ENCODE data around the gene MKNK1. TPM values are rescaled to one million over a fixed set of nuclear protein-coding genes. Genes with fewer than 3 reads are reported as not detected.

Gene MKNK1
- total RNA-seq, 1 experiment from 2014 or later: 12.9 TPM

DNA sequence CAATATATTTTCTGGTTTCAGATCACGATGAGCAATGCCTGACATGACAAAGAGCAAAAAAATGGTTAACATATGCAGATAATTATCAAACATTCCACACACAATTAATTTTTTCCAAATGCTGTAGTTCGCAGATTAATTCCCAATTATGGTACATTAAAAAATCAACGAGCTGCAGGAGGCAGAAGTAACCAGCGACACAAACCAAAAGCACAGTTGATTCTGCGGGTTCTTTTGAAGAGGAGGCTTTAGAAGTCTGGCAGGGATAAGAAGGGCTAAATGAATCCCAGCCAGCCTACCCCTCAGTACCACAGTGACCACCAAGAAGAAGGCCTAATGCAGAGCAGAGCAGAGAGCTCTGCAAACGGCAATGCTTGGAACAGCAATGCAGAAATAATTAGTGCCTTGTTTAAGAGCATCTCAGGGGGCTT lies 35.6 kb downstream of the MKNK1 start:
- H3K27me3 Mint-ChIP-seq (ENCODE audit: low read depth): no peaks in the 10 kb centered on the region
- H3K4me3 Mint-ChIP-seq: no peak overlapping the region

More for the DNA sequence above, 35.6 kb downstream of the MKNK1 start:
- DNase-seq: no peak
- no peaks in the 10 kb centered on the region for H3K9me3 ChIP-seq (ENCODE audit: control insufficient read depth, low read depth, low read length)
- TF ChIP-seq, protein P1, sequence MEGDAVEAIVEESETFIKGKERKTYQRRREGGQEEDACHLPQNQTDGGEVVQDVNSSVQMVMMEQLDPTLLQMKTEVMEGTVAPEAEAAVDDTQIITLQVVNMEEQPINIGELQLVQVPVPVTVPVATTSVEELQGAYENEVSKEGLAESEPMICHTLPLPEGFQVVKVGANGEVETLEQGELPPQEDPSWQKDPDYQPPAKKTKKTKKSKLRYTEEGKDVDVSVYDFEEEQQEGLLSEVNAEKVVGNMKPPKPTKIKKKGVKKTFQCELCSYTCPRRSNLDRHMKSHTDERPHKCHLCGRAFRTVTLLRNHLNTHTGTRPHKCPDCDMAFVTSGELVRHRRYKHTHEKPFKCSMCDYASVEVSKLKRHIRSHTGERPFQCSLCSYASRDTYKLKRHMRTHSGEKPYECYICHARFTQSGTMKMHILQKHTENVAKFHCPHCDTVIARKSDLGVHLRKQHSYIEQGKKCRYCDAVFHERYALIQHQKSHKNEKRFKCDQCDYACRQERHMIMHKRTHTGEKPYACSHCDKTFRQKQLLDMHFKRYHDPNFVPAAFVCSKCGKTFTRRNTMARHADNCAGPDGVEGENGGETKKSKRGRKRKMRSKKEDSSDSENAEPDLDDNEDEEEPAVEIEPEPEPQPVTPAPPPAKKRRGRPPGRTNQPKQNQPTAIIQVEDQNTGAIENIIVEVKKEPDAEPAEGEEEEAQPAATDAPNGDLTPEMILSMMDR (conservative IDR thresholded peaks at IDR 0.05): no peak
- peak overlapping the region in 1 of 3 experiments; percentile 74; a peak in 2 of 7 replicates for H3K27ac Mint-ChIP-seq
- H4K91ac ChIP-seq (ENCODE audit: insufficient read length, low read depth, low read length): no peak overlapping the region
- peaks cover 11 to 21% of the 10 kb centered on the region in 2 experiments for H3K4me1 Mint-ChIP-seq
- H3K9me3 Mint-ChIP-seq: no peaks in the 10 kb centered on the region
- no CpG with 5 or more reads among the region's 6 CpGs for WGBS (ENCODE audit: extremely low coverage, insufficient read length, low lambda C conversion rate)
- no peaks in the 10 kb centered on the region for H3K27me3 ChIP-seq (ENCODE audit: insufficient read depth, low read length)
- no peak overlapping the region for H2BK20ac ChIP-seq (ENCODE audit: low read depth, low read length, poor library complexity, severe bottlenecking)
- H3K4ac ChIP-seq (ENCODE audit: low read depth, low read length): no peak overlapping the region
- H2BK15ac ChIP-seq (ENCODE audit: low read depth, low read length): no peak overlapping the region
- H2AK5ac ChIP-seq (ENCODE audit: insufficient read length, low read length): no peak overlapping the region
- peaks cover 2% of the 10 kb centered on the region for H3K23me2 ChIP-seq (ENCODE audit: insufficient read length, low read depth, low read length, poor library complexity, severe bottlenecking)
- H2BK5ac ChIP-seq (ENCODE audit: insufficient read length, low read length): no peak overlapping the region
- H4K20me1 ChIP-seq (ENCODE audit: control insufficient read depth, insufficient read depth, insufficient read length): no peaks in the 10 kb centered on the region
- H3K18ac ChIP-seq (ENCODE audit: insufficient read length, low read depth, low read length): no peak overlapping the region
- H3K23ac ChIP-seq (ENCODE audit: insufficient read length, low read depth, low read length): no peak overlapping the region
- H4K8ac ChIP-seq (replicated peaks; ENCODE audit: insufficient read length, low read depth, low read length): no peak overlapping the region
- no peak overlapping the region for H3K27ac ChIP-seq (ENCODE audit: insufficient read length, low read depth, low read length)
- H3K79me2 ChIP-seq (ENCODE audit: insufficient read depth, low read length): no peaks in the 10 kb centered on the region
- H3K9ac ChIP-seq (ENCODE audit: extremely low read depth, insufficient read length, low read length): no peak overlapping the region
- no peaks in the 10 kb centered on the region; the same call in 1 of the 2 replicates for H3K4me1 ChIP-seq (ENCODE audit: insufficient read depth, low read length)
- H3K14ac ChIP-seq (ENCODE audit: insufficient read depth, low read length): no peak overlapping the region
- H3K56ac ChIP-seq (ENCODE audit: insufficient read length, low read depth, low read length): no peak overlapping the region
- no peak overlapping the region for H3T11ph ChIP-seq (ENCODE audit: low read length)
- peaks cover 0 to 3% (median 3%) of the 10 kb centered on the region in 3 experiments; a peak in 3 of 7 replicates for H3K36me3 Mint-ChIP-seq (ENCODE audit: insufficient read depth in 1 of 3, low read depth in 3 of 3)
- no peaks in the 10 kb centered on the region for H3K79me1 ChIP-seq (ENCODE audit: insufficient read depth, low read depth, low read length, poor library complexity, severe bottlenecking)
- no peak overlapping the region for H4K5ac ChIP-seq (ENCODE audit: insufficient read length, low read depth, low read length)
- no peak overlapping the region for H2BK120ac ChIP-seq (ENCODE audit: low read depth, low read length, poor library complexity, severe bottlenecking)
- no peak overlapping the region for H3K4me2 ChIP-seq (ENCODE audit: insufficient read depth, insufficient read length, low read length)
- H2AFZ ChIP-seq (ENCODE audit: low read length): no peak overlapping the region
- H2BK12ac ChIP-seq (ENCODE audit: insufficient read length, low read depth, low read length): no peak overlapping the region

Data from H9 (cell line).